PC-3 (cell line): ENCODE results near the gene BRPF1. TPM values are rescaled to one million over a fixed set of nuclear protein-coding genes. Genes with fewer than 3 reads are reported as not detected.

Experiments
- ATAC-seq: fragments of 200-7000 bp; cut with Tn5 transposase; 2 replicates; pipeline ENCODE4 v1.9.1; 2020; ENCODE audit warnings: mild to moderate bottlenecking, moderate library complexity
- BruUV-seq: library from RNA; stranded (reverse); fragments of 400-500 nt; replicated peaks from 2 replicates; lab custom pipeline; 2021; lab: Mats Ljungman, UMichigan
- CTCF ChIA-PET: fragments of 300-600 bp; sonication (Branson Sonifier 250); formaldehyde crosslinking; loops from one replicate; lab custom pipeline; 2022; ENCODE audit warnings: antibody characterized with exemption; lab: Charles Lee
- POLR2A ChIA-PET: fragments of 300-600 bp; sonication (Branson Sonifier 250); formaldehyde crosslinking; loops from one replicate; lab custom pipeline; 2022; ENCODE audit warnings: antibody characterized with exemption; ENCODE audit not compliant: unreplicated experiment; lab: Charles Lee
- DNase-seq: peaks from one replicate; pipeline ENCODE4 v3.0.0-alpha.2; 2015
- H2AFZ ChIP-seq: fragments of 300-600 bp; sonication (generic); 2 replicates; pipeline ENCODE4 v1.6.0; 2016; ENCODE audit warnings: antibody characterized with exemption, low read length
- H3F3A ChIP-seq: fragments of 300-600 bp; sonication (generic); one replicate; pipeline ENCODE4 v1.6.0; 2017; ENCODE audit warnings: antibody characterized with exemption, low read length, control low read depth, mild to moderate bottlenecking; ENCODE audit not compliant: unreplicated experiment
- H3K27ac ChIP-seq: fragments of 300-600 bp; sonication (generic); 2 replicates; pipeline ENCODE4 v1.5.1; 2016; ENCODE audit warnings: mild to moderate bottlenecking, low read length
- H3K27me3 ChIP-seq: fragments of 300-600 bp; sonication (generic); 2 replicates; pipeline ENCODE4 v1.6.1; 2016; ENCODE audit warnings: low read length, mixed read lengths
- H3K36me3 ChIP-seq: fragments of 300-600 bp; sonication (generic); 2 replicates; pipeline ENCODE4 v1.6.1; 2016; ENCODE audit warnings: low read depth, mixed run types, low read length, mixed read lengths
- H3K4me1 ChIP-seq: fragments of 300-600 bp; sonication (generic); 2 replicates; pipeline ENCODE4 v1.5.1; 2016; ENCODE audit warnings: low read length; ENCODE audit not compliant: insufficient read depth
- H3K4me2 ChIP-seq: fragments of 300-600 bp; sonication (generic); 2 replicates; pipeline ENCODE4 v1.6.0; 2016; ENCODE audit warnings: low read length
- H3K4me3 ChIP-seq: fragments of 300-600 bp; sonication (generic); 2 replicates; pipeline ENCODE4 v1.5.1; 2016; ENCODE audit warnings: mild to moderate bottlenecking, low read length, mixed read lengths
- H3K79me2 ChIP-seq: fragments of 300-600 bp; sonication (generic); 2 replicates; pipeline ENCODE4 v1.6.1; 2017; ENCODE audit warnings: low read length, mixed read lengths
- H3K9ac ChIP-seq: fragments of 300-600 bp; sonication (generic); 2 replicates; pipeline ENCODE4 v1.6.0; 2016; ENCODE audit warnings: mild to moderate bottlenecking, low read length
- H3K9me2 ChIP-seq: fragments of 300-600 bp; sonication (generic); replicated peaks from 2 replicates; pipeline ENCODE4 v1.6.1; 2016; ENCODE audit warnings: mixed run types, low read length, mixed read lengths
- H3K9me3 ChIP-seq: fragments of 300-600 bp; sonication (generic); 2 replicates; pipeline ENCODE4 v1.6.1; 2016; ENCODE audit warnings: low read length, mixed read lengths
- H4K20me1 ChIP-seq: fragments of 300-600 bp; sonication (generic); 2 replicates; pipeline ENCODE4 v1.6.1; 2016; ENCODE audit warnings: low read length, mixed read lengths
- EZH2 ChIP-seq: fragments of 300-600 bp; sonication (generic); IDR thresholded peaks from one replicate; pipeline ENCODE4 v1.6.1; 2017; ENCODE audit warnings: antibody characterized with exemption, mild to moderate bottlenecking, low read length; ENCODE audit not compliant: unreplicated experiment
- EZH2phosphoT487 ChIP-seq: fragments of 300-600 bp; sonication (generic); IDR thresholded peaks from 2 replicates; pipeline ENCODE4 v1.6.1; 2018; ENCODE audit warnings: mild to moderate bottlenecking, antibody characterized with exemption, low read length, borderline replicate concordance
- intact Hi-C: fragments of 100-400 bp; cut with micrococcal nuclease; formaldehyde crosslinking; loops from 2 replicates; pipeline ENCODE4 v1.9.0; 2023
- total RNA-seq: library from RNA; depleted of rRNA; stranded (reverse); fragments of >200 nt; gene quantifications from 2 replicates; pipeline ENCODE4 v1.2.3, GENCODE V29; 2014
- TF ChIP-seq, protein P1 (sequence below): fragments of 300-600 bp; sonication (generic); conservative IDR thresholded peaks from 2 replicates; pipeline ENCODE4 v1.5.1; 2017; ENCODE audit warnings: antibody characterized with exemption, low read depth, mild to moderate bottlenecking, low read length

BRPF1 gene
- total RNA-seq, 1 experiment from 2014 or later = 27.0 TPM

DNA sequence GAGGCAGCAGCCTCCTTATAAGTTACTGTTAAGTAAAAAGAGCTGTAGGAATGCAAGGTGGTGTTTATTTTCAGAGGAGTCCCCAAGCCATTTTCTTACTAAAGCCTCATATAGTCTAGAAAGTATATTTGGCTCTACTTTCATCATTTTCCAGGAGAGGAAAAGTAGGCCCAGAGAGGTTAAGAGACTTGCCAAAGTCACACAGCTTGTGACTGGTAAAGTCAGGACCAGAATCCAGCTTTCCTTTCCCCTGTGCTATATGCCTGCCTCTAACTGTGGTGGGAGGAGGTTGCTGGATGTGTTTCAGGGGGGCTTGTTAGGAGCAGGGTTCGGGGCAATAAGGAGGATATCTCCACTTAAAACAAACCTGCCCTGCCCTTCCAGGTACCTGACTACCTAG, 11.0 kb downstream of the BRPF1 start:
- no peak for TF ChIP-seq EZH2
- TF ChIP-seq, protein P1, sequence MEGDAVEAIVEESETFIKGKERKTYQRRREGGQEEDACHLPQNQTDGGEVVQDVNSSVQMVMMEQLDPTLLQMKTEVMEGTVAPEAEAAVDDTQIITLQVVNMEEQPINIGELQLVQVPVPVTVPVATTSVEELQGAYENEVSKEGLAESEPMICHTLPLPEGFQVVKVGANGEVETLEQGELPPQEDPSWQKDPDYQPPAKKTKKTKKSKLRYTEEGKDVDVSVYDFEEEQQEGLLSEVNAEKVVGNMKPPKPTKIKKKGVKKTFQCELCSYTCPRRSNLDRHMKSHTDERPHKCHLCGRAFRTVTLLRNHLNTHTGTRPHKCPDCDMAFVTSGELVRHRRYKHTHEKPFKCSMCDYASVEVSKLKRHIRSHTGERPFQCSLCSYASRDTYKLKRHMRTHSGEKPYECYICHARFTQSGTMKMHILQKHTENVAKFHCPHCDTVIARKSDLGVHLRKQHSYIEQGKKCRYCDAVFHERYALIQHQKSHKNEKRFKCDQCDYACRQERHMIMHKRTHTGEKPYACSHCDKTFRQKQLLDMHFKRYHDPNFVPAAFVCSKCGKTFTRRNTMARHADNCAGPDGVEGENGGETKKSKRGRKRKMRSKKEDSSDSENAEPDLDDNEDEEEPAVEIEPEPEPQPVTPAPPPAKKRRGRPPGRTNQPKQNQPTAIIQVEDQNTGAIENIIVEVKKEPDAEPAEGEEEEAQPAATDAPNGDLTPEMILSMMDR = no peak
- no peak for TF ChIP-seq EZH2phosphoT487
- no peaks in the 10 kb centered on the region for H4K20me1 ChIP-seq
- DNase-seq = no peak
- no peak overlapping the region for H2AFZ ChIP-seq
- CTCF ChIA-PET = no interaction called here
- H3F3A ChIP-seq = no peaks in the 10 kb centered on the region
- H3K79me2 ChIP-seq = peaks cover 3% of the 10 kb centered on the region
- peaks cover 81% of the 10 kb centered on the region for H3K36me3 ChIP-seq
- intact Hi-C loops = no loop called here
- no peak overlapping the region for H3K4me2 ChIP-seq
- H3K4me3 ChIP-seq = no peak overlapping the region
- H3K9me3 ChIP-seq = no peaks in the 10 kb centered on the region
- no peak for ATAC-seq
- H3K9me2 ChIP-seq = no peaks in the 10 kb centered on the region
- POLR2A ChIA-PET = no interaction called here
- 0 out of 2 replicates have a peak, but pooled peaks cover 8% of the 10 kb centered on the region for H3K4me1 ChIP-seq
- no peaks in the 10 kb centered on the region for H3K27me3 ChIP-seq
- no peak overlapping the region for H3K9ac ChIP-seq
- BruUV-seq = no TSS peak
- H3K27ac ChIP-seq = no peak overlapping the region

DNA sequence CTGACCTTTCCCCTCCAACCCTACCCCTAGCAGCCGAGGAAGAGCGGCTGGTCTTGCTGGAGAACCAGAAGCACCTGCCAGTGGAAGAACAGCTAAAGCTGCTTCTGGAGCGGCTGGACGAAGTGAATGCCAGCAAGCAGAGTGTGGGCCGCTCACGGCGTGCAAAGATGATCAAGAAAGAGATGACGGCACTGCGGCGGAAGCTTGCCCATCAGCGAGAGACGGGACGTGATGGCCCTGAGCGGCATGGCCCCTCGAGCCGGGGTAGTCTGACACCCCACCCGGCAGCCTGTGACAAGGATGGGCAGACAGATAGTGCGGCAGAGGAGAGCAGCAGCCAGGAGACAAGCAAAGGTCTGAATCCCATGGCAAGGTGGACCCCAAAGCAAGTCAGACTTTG, 12.0 kb downstream of the BRPF1 start:
- TF ChIP-seq EZH2phosphoT487 (no peak), EZH2 (no peak)
- TF ChIP-seq, protein P1 = no peak
- no peak for DNase-seq
- no peak overlapping the region for H3K9ac ChIP-seq
- H3K4me1 ChIP-seq = 0 out of 2 replicates have a peak, but pooled peaks cover 8% of the 10 kb centered on the region
- no peaks in the 10 kb centered on the region for H4K20me1 ChIP-seq
- H3K9me2 ChIP-seq = no peaks in the 10 kb centered on the region
- no peak overlapping the region for H3K27ac ChIP-seq
- H2AFZ ChIP-seq = no peak overlapping the region
- BruUV-seq = no TSS peak
- no peaks in the 10 kb centered on the region for H3K27me3 ChIP-seq
- ChIA-PET POLR2A (no interaction called here), CTCF (no interaction called here)
- no peaks in the 10 kb centered on the region for H3F3A ChIP-seq
- H3K4me3 ChIP-seq = no peak overlapping the region
- peaks cover 74% of the 10 kb centered on the region for H3K36me3 ChIP-seq
- no peak overlapping the region for H3K4me2 ChIP-seq
- H3K9me3 ChIP-seq = no peaks in the 10 kb centered on the region
- intact Hi-C loops = no loop called here
- no peaks in the 10 kb centered on the region for H3K79me2 ChIP-seq
- ATAC-seq = no peak

DNA sequence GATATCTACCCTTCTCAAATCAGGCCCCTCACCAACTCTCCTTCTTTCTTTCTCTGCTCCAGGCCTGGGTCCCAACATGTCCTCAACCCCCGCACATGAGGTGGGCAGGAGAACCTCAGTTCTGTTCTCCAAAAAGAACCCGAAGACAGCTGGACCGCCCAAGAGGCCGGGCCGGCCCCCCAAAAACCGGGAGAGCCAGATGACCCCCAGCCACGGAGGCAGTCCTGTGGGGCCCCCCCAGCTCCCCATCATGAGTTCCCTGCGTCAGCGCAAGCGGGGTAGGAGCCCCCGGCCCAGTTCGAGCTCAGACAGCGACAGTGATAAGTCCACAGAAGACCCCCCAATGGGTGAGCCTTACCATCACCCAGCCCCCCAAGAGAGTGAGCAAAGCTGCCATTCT, 12.6 kb downstream of the BRPF1 start:
- ATAC-seq (no peak), DNase-seq (no peak)
- Histone ChIP-seq H4K20me1 (no peaks in the 10 kb centered on the region), H3K9ac (no peak overlapping the region), H3K36me3 (peaks cover 70% of the 10 kb centered on the region), H2AFZ (no peak overlapping the region), H3K9me2 (no peaks in the 10 kb centered on the region), H3K79me2 (no peaks in the 10 kb centered on the region), H3K27me3 (no peaks in the 10 kb centered on the region), H3K4me1 (peaks cover 11% of the 10 kb centered on the region), H3K4me2 (no peak overlapping the region), H3F3A (peaks cover 2% of the 10 kb centered on the region), H3K4me3 (no peak overlapping the region), H3K27ac (no peak overlapping the region), H3K9me3 (no peaks in the 10 kb centered on the region)
- intact Hi-C loops = no loop called here
- POLR2A ChIA-PET = no interaction called here
- no TSS peak for BruUV-seq
- CTCF ChIA-PET = no interaction called here
- TF ChIP-seq, protein P1 = no peak
- TF ChIP-seq EZH2 = no peak
- no peak for TF ChIP-seq EZH2phosphoT487
